GM21528 (cell line): ENCODE data around the gene GEMIN7.

Experiments
- ATAC-seq: cut with Tn5 transposase; IDR thresholded peaks from one replicate; pipeline ENCODE4 v1.9.1; 2021; ENCODE audit warnings: mild to moderate bottlenecking, moderate library complexity; ENCODE audit not compliant: unreplicated experiment, low FRiP score

The GEMIN7 gene

GRCh38 chr19:45079063-45079910, at the start of gene GEMIN7:
Gene GEMIN7, plus strand, starts transcription at chr19:45079260. Its CDS starts 10,855 bp downstream, at chr19:45090115.
- peak; percentile 28 for ATAC-seq

DNA sequence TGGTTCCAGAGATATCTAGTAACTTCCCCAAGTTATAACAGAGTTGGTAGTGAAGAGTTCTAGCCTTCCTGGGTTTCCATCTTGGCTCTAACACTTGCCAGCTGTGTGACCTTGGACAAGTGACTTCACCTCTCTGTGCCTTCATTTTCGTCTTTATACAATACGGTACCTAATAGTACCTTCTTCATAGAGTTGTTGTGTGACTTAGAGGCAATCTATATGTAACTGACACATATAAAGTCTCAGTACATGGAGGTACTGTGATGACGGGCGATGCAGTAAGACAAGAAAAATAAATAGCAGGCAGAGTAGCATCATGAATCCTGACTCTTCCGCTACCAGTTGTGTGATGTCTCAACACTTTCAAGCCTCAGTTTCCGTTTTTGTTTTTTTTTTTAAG, 48.2 kb upstream of the GEMIN7 start:
- no peak for ATAC-seq

GRCh38 chr19:45032421-45032820, 46.6 kb upstream of the GEMIN7 start:
- ATAC-seq, result no peak

DNA sequence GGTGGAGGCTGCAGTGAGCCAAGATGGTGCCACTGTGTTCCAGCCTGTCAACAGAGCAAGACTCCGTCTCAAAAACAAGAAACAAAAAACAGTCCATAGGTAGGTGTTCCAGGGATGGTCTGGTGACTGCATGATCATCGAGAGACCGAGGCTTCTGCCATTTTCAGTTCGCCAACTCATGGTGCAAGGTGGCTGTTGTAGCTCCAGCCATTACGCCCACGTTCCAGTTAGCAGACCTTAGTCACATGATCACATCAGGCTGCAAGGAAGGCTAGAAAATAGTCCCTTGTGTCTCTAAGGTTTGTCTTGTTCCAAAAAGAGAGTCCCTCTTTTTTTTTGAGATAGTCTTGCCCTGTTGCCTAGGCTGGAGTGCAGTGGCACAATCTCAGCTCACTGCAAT, 43.3 kb upstream of the GEMIN7 start:
- no peak for ATAC-seq

- no peak for ATAC-seq
These were observed 41.5 kb upstream of the GEMIN7 start for GRCh38 chr19:45037393-45038169.

DNA sequence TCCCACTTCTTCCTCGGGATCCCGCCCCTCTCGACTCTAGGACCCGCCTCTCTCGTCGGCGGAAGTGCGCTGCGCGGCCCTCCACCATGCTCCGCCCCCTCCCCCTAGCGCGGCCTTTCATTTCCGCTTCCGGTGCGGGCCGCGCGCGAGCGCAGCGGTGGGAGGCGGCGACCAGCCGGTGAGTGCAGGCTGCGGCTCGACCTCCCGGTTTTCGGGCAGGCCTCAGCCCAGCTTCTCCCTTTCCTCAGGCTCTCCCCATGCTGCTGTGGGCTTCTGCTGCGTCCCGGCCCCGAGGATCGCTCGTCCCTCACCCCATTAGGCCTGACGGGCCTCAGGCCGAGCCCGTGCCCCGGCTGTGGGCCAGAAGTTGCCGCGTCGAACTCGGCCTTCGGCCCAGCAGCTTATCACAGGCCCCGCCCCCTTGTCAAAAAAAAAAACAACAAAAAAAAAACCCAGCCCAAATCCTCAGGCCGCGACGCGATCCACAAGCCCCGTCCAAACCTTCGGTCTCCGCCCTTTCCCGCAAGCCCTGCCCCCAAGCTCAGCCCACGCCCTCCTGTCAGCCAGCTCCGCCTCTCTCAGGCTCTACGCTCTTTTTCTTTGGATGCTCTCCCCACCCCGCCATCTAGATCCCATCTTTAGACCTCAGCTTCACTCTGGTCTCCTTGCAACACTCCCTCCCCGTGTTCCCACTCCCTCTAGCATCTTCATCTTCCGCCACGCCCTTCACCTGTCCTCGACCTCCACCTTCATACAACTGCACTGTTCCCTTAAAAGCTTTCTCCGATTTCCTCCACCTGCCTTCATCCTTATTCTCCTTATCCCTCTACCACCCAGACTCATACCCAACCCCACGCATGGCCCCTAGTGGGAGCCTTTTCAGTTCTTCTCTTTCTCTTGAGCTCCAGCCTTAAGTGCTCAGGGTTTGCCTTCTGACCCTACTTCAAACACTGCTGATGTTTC, 39.8 kb upstream of the GEMIN7 start, which contains the start of gene CLASRP:
Gene CLASRP (plus strand): TSS at position 115 of the 963 bp plus-strand sequence. CDS start 1,168 bp downstream, outside the sequence.
- ATAC-seq, result peak; percentile 80

GRCh38 chr19:45040059-45040771, 38.8 kb upstream of the GEMIN7 start:
- ATAC-seq, result no peak

DNA sequence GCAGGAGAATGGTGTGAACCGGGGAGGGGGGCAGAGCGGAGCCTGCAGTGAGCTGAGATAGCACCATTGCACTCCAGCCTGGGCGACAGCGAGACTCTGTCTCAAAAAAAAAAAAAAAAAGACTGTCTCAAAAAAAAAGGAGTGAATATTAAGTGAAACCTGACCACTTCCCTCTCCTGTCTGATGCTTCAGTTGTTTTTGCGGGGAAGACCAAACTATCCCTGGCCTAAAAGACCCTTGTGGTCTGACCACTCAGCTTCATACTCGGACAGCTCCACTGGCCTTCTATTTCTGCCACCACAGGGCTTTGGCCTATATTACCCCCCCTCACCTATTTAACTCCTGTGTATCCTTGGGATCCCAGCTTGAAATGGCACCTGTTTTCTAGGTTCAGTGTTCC, 37.9 kb upstream of the GEMIN7 start:
- ATAC-seq, result no peak

- no peak for ATAC-seq
These were observed 33.2 kb upstream of the GEMIN7 start for GRCh38 chr19:45045671-45046353.

DNA sequence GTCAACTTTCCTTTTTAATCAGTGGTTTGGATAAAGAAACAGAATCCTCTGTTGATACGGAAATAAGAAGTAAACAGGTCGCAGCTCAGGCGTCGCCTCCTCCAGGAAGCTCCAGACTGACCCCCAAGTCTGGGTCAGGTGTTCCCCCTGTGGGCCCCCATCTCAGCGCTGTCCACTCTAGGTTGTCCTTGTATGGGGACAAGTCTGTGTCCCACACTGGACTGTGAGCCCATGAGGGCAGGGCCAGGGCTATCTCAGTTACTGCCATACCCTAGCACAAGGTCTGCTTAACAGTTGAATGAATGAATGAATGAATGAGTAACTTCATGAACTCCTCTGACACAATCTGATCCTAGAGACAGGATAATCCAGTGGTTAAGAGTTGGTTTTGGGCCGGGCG, 32.7 kb upstream of the GEMIN7 start:
- no peak for ATAC-seq

- ATAC-seq, result no peak
These were observed 31.8 kb upstream of the GEMIN7 start for GRCh38 chr19:45047188-45047797.

- ATAC-seq, result no peak
These were observed 29.9 kb upstream of the GEMIN7 start for GRCh38 chr19:45049073-45049736.

DNA sequence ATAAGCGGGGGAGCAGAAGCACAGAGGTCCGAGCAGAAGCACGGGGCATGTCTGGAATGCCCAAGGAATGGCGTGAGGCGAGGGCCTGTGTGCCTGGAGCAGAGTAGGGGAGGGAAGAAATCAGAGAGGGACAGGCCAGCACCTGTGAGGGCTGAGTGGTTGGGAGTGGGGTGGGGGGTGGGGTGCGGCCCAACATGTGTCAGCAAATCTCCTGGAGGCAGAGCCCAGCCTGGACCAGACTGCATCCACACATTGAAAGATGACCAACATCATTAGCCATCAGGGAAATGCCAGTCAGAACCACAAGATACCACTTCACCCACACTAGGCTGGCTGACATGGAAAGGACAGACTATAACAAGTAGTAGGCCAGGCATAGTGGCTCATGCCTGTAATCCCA, 29.0 kb upstream of the GEMIN7 start:
- ATAC-seq, result no peak

- no peak for ATAC-seq
These were observed 27.0 kb upstream of the GEMIN7 start for GRCh38 chr19:45051929-45052579.

DNA sequence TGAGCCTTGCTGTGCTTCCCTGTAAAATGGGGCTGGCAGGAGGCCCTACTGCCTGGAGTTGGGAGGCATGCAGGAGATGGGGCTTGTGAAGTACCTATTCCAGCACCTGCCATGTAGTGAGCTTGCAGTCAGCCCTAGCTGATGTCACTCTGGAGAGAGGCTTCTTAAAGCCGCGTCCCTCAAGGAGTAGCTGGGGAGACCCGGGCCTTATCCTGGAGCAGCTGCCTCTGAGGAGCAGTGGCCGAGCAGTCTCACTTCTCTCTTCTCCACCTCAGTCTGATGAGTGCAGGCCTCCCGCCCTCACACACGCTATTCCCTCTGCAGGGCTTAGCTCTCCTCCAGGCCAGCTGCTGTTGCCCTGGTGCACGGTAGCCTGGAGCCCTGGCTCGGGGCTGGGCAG, 22.2 kb upstream of the GEMIN7 start:
- ATAC-seq, result no peak

GRCh38 chr19:45057444-45057843, 21.6 kb upstream of the GEMIN7 start:
- ATAC-seq, result no peak

GRCh38 chr19:45058622-45059159, 20.4 kb upstream of the GEMIN7 start:
- no peak for ATAC-seq
